K562 (cell line): ENCODE measurements around the gene PIGV. TPM values are rescaled to one million over a fixed set of nuclear protein-coding genes. Genes with fewer than 3 reads are reported as not detected.

ENCODE experiments used
- ATF1 ChIP-seq, 2 experiments: fragments of 450-650 bp in 1 of 2; IDR thresholded peaks; 2 replicates each; pipeline ENCODE4 v1.6.1; 2016; ENCODE audit warnings: missing compliant biosample characterization in 1 of 2, missing genetic modification characterization in 1 of 2
- ATF3 ChIP-seq, 2 experiments: fragments of 450-650 bp in 1 of 2; sonication (generic) in 1 of 2; formaldehyde crosslinking in 1 of 2; IDR thresholded peaks in 1 of 2; conservative IDR thresholded peaks in 1 of 2; 2 replicates each; pipeline versions ENCODE4 v1.6.1 to v1.8.1; 2016 to 2023; ENCODE audit warnings: mild to moderate bottlenecking in 2 of 2, moderate library complexity in 2 of 2, inconsistent platforms in 1 of 2, missing genetic modification reagents in 1 of 2
- DPF2 ChIP-seq: fragments of 450-650 bp; IDR thresholded peaks from 2 replicates; pipeline ENCODE4 v1.6.1; 2016
- JUN ChIP-seq, 2 experiments: sonication (generic) in 1 of 2; formaldehyde crosslinking in 1 of 2; IDR thresholded peaks; 2 replicates each; pipeline versions ENCODE4 v1.6.1 to v1.8.0; 2012 to 2022; ENCODE audit warnings: borderline replicate concordance in 2 of 2, mild to moderate bottlenecking in 2 of 2, improper control_type of control experiment in 1 of 2, low read depth in 1 of 2, low read length in 1 of 2, missing genetic modification reagents in 1 of 2
- STAT5A ChIP-seq: IDR thresholded peaks from 2 replicates; pipeline ENCODE4 v1.6.1; 2012; ENCODE audit warnings: low read length, inconsistent platforms, borderline replicate concordance
- ZNF639 ChIP-seq, 2 experiments: fragments of 200-800 bp in 1 of 2; sonication (Bioruptor generic) in 1 of 2; sonication (generic) in 1 of 2; formaldehyde crosslinking in 1 of 2; IDR thresholded peaks in 1 of 2; conservative IDR thresholded peaks in 1 of 2; 2 replicates each; pipeline versions ENCODE4 v1.5.0 to v1.6.1; 2016 to 2020; ENCODE audit warnings: missing compliant biosample characterization in 1 of 2, missing genetic modification characterization in 1 of 2, missing genetic modification reagents in 1 of 2
- polyA plus RNA-seq, 8 experiments: library from polyadenylated mRNA; depleted of rRNA in 4 of 8; stranded (reverse) in 5 of 8; unstranded in 3 of 8; fragments of >200 nt; fragmentation: Nextera tagmentation in 2 of 8; fragmentation: Illumina TruSeq in 1 of 8; extraction: Ambion mirVana in 2 of 8; extraction: Trizol in 1 of 8; gene quantifications; 2 replicates each; pipeline versions ENCODE4 v1.2.1 to v1.2.3, GENCODE V29; 2011 to 2014; ENCODE audit warnings: inconsistent platforms in 1 of 8, missing spikeins in 1 of 8
- total RNA-seq, 7 experiments: library from RNA; depleted of rRNA in 6 of 7; stranded (reverse); fragments of >200 nt in 6 of 7; fragmentation: Illumina TruSeq in 2 of 7; extraction: Trizol in 2 of 7; gene quantifications; 2 replicates each; pipeline versions ENCODE4 v1.2.1 to v1.2.3, GENCODE V29; 2011 to 2021; ENCODE audit warnings: low replicate concordance in 1 of 7
- TF ChIP-seq, protein P1 (sequence below), 3 experiments: IDR thresholded peaks in 2 of 3; conservative IDR thresholded peaks in 1 of 3; 2 replicates each; pipeline ENCODE4 v1.5.1; 2011 to 2012; ENCODE audit warnings: low read length in 3 of 3, mild to moderate bottlenecking in 3 of 3, control low read depth in 2 of 3, improper control_type of control experiment in 1 of 3, inconsistent platforms in 1 of 3, low read depth in 1 of 3, mixed read lengths in 1 of 3, moderate library complexity in 1 of 3; ENCODE audit not compliant: insufficient read depth in 2 of 3
- TF ChIP-seq, protein P2 (sequence below), 2 experiments: fragments of 450-650 bp in 1 of 2; sonication (generic) in 1 of 2; formaldehyde crosslinking in 1 of 2; IDR thresholded peaks; 2 replicates each; pipeline versions ENCODE4 v1.7.1 to v1.9.0; 2016 to 2022; ENCODE audit warnings: inconsistent platforms in 1 of 2, mild to moderate bottlenecking in 1 of 2, missing genetic modification reagents in 1 of 2

Gene PIGV
- total and polyA plus RNA-seq, 9 of the 15 experiments (the other 6 are each of a cell fraction or from before 2014, with no cell fraction given): 8.4 to 21.8 (median 11.7) TPM

DNA sequence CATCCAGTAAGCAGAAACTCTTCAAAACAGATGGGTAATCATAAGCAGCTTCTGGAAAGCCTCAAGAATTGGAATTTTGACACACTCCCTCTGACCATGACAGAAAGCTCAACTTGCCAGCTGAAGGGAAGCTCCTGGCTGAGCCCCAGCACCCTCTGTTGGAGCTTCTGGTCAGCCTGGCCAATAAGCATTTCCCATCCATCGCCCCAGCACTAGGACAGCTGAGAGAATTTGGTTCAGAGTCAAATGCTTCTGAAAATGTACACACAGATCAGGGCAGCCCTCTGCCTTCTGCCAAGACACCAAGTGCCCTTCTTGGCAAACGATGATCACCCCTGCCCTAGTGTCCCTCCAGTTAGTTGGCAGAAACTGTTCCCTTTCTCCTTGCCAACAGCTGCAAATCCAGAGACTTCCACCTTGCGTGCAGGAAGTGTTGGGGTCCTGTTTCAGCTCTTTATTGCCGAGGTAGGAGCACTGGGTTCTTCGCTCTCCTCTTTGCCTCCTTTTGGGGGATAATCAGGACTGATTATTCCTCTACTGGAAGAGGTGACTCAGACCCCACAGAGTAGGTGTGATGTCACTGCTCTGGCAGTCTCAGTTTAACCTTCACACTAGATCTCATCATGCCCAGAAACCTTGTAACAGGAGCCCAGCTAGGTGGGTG lies 11.9 kb downstream of the PIGV start (continued):
- TF ChIP-seq JUN (IDR thresholded peaks at IDR 0.05; ENCODE audit: borderline replicate concordance, low read depth, low read length) (peak; percentile 79; the same call in 1 of the 2 replicates), JUN (CRISPR knock-in tag; IDR thresholded peaks at IDR 0.05; ENCODE audit: borderline replicate concordance) (no peak), STAT5A (no peak), ZNF639 (CRISPR knock-in tag; conservative IDR thresholded peaks at IDR 0.05 in 1 of 2, IDR thresholded peaks at IDR 0.05 in 1 of 2) (0 out of 4 replicates have a peak, but pooled peaks of 1 of the 2 experiments have one; percentile 28), ATF3 (IDR thresholded peaks at IDR 0.05) (peak; percentile 90), ATF3 (CRISPR knock-in tag; conservative IDR thresholded peaks at IDR 0.05) (0 out of 2 replicates have a peak, but pooled peaks have one; percentile 45), ATF1 (CRISPR knock-in tag; IDR thresholded peaks at IDR 0.05) (no peak), ATF1 (tag; IDR thresholded peaks at IDR 0.05) (0 out of 2 replicates have a peak, but pooled peaks have one; percentile 8), DPF2 (peak; percentile 60)
- TF ChIP-seq, protein P1, sequence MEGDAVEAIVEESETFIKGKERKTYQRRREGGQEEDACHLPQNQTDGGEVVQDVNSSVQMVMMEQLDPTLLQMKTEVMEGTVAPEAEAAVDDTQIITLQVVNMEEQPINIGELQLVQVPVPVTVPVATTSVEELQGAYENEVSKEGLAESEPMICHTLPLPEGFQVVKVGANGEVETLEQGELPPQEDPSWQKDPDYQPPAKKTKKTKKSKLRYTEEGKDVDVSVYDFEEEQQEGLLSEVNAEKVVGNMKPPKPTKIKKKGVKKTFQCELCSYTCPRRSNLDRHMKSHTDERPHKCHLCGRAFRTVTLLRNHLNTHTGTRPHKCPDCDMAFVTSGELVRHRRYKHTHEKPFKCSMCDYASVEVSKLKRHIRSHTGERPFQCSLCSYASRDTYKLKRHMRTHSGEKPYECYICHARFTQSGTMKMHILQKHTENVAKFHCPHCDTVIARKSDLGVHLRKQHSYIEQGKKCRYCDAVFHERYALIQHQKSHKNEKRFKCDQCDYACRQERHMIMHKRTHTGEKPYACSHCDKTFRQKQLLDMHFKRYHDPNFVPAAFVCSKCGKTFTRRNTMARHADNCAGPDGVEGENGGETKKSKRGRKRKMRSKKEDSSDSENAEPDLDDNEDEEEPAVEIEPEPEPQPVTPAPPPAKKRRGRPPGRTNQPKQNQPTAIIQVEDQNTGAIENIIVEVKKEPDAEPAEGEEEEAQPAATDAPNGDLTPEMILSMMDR (IDR thresholded peaks at IDR 0.05 in 2 of 3, conservative IDR thresholded peaks at IDR 0.05 in 1 of 3; ENCODE audit: insufficient read depth in 2 of 3, low read depth in 1 of 3, low read length in 3 of 3): peak in 1 of 3 experiments; percentile 17; a peak in 1 of 6 replicates
- TF ChIP-seq, protein P2, sequence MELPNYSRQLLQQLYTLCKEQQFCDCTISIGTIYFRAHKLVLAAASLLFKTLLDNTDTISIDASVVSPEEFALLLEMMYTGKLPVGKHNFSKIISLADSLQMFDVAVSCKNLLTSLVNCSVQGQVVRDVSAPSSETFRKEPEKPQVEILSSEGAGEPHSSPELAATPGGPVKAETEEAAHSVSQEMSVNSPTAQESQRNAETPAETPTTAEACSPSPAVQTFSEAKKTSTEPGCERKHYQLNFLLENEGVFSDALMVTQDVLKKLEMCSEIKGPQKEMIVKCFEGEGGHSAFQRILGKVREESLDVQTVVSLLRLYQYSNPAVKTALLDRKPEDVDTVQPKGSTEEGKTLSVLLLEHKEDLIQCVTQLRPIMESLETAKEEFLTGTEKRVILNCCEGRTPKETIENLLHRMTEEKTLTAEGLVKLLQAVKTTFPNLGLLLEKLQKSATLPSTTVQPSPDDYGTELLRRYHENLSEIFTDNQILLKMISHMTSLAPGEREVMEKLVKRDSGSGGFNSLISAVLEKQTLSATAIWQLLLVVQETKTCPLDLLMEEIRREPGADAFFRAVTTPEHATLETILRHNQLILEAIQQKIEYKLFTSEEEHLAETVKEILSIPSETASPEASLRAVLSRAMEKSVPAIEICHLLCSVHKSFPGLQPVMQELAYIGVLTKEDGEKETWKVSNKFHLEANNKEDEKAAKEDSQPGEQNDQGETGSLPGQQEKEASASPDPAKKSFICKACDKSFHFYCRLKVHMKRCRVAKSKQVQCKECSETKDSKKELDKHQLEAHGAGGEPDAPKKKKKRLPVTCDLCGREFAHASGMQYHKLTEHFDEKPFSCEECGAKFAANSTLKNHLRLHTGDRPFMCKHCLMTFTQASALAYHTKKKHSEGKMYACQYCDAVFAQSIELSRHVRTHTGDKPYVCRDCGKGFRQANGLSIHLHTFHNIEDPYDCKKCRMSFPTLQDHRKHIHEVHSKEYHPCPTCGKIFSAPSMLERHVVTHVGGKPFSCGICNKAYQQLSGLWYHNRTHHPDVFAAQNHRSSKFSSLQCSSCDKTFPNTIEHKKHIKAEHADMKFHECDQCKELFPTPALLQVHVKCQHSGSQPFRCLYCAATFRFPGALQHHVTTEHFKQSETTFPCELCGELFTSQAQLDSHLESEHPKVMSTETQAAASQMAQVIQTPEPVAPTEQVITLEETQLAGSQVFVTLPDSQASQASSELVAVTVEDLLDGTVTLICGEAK (IDR thresholded peaks at IDR 0.05): no peak
- TF ChIP-seq, protein P2 (CRISPR knock-in tag; IDR thresholded peaks at IDR 0.05): no peak
